NB4 (cell line): Measurements from ENCODE around the gene MACO1.
"Not testable (repeated sequence)": the region's sequence is repeated elsewhere in the genome, so short reads cannot be mapped to it uniquely, and the experiment has no call there.

Experiments
- POLR2A ChIP-seq: IDR thresholded peaks from 2 replicates; pipeline ENCODE4 v1.6.1; 2011; ENCODE audit warnings: mild to moderate bottlenecking; ENCODE audit not compliant: insufficient read length; ENCODE audit errors: extremely low read depth
- TF ChIP-seq, protein P1 (sequence below): IDR thresholded peaks from one replicate; pipeline ENCODE4 v1.5.1; 2012; ENCODE audit warnings: low read depth, low read length
- TF ChIP-seq, protein P2 (sequence below): IDR thresholded peaks from 2 replicates; pipeline ENCODE4 v1.6.1; 2011; ENCODE audit warnings: low read depth, low read length

DNA sequence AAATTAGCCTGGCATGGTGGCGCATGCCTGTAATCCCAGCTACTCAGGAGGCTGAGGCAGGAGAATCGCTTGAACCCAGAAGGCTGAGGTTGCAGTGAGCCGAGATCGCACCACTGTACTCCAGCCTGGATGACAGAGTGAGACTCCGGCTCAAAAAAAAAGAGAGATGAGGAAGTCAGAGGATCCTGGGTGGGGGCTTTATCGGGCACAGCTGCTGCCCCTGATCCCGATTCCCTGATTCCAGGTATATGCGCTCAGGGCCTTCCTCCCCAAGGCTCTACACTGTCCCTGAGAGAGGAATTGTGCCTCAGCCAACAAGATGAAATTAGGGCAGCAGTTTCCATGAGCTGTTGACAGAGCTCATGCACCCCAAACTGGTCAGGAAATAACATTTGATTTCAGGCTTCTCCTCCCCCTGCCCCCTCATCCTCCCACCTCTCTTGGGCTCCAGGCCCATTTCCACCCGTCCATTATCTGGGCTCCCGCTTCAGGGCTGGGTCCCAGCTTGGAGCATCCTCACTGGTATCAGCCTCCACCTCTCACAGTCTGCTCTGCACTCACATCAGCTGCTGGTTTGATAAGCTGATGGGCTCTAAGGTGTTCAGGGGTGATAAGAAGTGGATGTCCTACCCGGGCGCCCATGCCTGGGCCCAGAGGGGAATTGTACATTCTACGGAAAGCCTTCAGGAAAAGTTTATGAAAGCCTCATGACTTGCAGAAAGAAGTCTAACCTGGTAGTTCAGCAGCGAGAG, 17.6 kb upstream of the MACO1 start:
- TF ChIP-seq, protein P1, sequence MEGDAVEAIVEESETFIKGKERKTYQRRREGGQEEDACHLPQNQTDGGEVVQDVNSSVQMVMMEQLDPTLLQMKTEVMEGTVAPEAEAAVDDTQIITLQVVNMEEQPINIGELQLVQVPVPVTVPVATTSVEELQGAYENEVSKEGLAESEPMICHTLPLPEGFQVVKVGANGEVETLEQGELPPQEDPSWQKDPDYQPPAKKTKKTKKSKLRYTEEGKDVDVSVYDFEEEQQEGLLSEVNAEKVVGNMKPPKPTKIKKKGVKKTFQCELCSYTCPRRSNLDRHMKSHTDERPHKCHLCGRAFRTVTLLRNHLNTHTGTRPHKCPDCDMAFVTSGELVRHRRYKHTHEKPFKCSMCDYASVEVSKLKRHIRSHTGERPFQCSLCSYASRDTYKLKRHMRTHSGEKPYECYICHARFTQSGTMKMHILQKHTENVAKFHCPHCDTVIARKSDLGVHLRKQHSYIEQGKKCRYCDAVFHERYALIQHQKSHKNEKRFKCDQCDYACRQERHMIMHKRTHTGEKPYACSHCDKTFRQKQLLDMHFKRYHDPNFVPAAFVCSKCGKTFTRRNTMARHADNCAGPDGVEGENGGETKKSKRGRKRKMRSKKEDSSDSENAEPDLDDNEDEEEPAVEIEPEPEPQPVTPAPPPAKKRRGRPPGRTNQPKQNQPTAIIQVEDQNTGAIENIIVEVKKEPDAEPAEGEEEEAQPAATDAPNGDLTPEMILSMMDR: not testable (repeated sequence)
- not testable (repeated sequence) for TF ChIP-seq POLR2A
- TF ChIP-seq, protein P2, sequence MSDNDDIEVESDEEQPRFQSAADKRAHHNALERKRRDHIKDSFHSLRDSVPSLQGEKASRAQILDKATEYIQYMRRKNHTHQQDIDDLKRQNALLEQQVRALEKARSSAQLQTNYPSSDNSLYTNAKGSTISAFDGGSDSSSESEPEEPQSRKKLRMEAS: not testable (repeated sequence)
